Measurements from ENCODE around the gene PTP4A1.

Gene PTP4A1

DNA sequence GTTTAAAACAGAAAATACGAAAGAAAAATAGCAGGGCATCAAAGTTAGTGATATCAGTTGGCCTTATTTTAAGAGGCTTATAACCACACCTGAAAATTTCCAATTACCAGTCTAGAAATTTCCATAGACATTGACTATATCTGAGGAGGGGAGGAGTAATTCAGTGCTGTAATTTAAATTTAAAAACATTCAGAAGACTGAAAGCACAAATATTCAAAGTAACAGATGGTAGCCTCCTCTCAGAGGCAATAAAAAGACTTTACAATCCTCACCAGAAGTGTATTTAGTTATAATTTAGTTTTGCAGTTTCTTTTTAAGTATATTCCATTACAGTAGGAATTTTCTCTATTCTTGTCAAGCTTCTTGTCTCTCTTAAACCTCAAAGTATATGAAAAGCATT lies 18.4 kb upstream of the PTP4A1 start:
- Histone ChIP-seq H3K27ac (ENCODE audit: low read depth, low read length) (no peak overlapping the region), H3K4me1 (ENCODE audit: control insufficient read depth, low read length) (no peaks in the 10 kb centered on the region)

DNA sequence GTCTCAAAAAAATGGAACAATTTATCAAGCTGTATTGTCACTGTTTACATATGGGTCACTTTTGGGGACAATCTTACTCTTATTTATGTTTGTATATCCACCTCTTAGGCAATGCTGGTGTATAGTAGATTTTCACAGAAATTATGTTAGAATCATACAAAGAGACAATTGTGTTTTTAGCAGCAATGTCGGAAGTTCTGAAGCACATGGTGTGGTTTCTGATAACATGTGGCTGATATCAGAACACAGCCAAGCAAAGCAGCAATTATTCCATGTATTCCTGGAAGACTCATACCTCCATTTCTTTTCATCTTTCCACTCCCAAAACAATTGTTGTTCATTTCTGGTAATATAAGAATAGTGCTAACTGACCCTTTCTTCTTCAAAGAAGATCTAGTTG lies 17.5 kb upstream of the PTP4A1 start:
- Histone ChIP-seq H3K9me3 (ENCODE audit: control insufficient read depth, insufficient read depth, low read length) (no peaks in the 10 kb centered on the region), H3K4me2 (ENCODE audit: low read length) (no peak overlapping the region), H3K4me3 (ENCODE audit: low read length) (no peak overlapping the region), H3K4me1 (ENCODE audit: control insufficient read depth, low read length) (no peaks in the 10 kb centered on the region), H3K36me3 (ENCODE audit: control insufficient read depth, low read length) (no peaks in the 10 kb centered on the region), H3K79me2 (ENCODE audit: control insufficient read depth, low read length) (no peaks in the 10 kb centered on the region), H3K27ac (ENCODE audit: low read depth, low read length) (no peak overlapping the region), H3K27me3 (ENCODE audit: control insufficient read depth, low read length) (peaks cover 9% of the 10 kb centered on the region), H4K20me1 (ENCODE audit: control insufficient read depth, insufficient read depth, low read depth, low read length) (no peaks in the 10 kb centered on the region), H3F3A (ENCODE audit: control insufficient read depth, insufficient read depth) (no peaks in the 10 kb centered on the region), H3K9me2 (replicated peaks; ENCODE audit: control insufficient read depth, low read length) (no peaks in the 10 kb centered on the region)
- TF ChIP-seq, protein P1, sequence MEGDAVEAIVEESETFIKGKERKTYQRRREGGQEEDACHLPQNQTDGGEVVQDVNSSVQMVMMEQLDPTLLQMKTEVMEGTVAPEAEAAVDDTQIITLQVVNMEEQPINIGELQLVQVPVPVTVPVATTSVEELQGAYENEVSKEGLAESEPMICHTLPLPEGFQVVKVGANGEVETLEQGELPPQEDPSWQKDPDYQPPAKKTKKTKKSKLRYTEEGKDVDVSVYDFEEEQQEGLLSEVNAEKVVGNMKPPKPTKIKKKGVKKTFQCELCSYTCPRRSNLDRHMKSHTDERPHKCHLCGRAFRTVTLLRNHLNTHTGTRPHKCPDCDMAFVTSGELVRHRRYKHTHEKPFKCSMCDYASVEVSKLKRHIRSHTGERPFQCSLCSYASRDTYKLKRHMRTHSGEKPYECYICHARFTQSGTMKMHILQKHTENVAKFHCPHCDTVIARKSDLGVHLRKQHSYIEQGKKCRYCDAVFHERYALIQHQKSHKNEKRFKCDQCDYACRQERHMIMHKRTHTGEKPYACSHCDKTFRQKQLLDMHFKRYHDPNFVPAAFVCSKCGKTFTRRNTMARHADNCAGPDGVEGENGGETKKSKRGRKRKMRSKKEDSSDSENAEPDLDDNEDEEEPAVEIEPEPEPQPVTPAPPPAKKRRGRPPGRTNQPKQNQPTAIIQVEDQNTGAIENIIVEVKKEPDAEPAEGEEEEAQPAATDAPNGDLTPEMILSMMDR (IDR thresholded peaks at IDR 0.05; ENCODE audit: low read depth, low read length, poor library complexity, severe bottlenecking): no peak
- no peak for TF ChIP-seq EZH2phosphoT487 (IDR thresholded peaks at IDR 0.05; ENCODE audit: borderline replicate concordance, low read length)

More for the DNA sequence above, 18.4 kb upstream of the PTP4A1 start:
- Histone ChIP-seq H3K27me3 (ENCODE audit: control insufficient read depth, low read length) (peaks cover 7% of the 10 kb centered on the region), H3K9me3 (ENCODE audit: control insufficient read depth, insufficient read depth, low read length) (no peaks in the 10 kb centered on the region), H4K20me1 (ENCODE audit: control insufficient read depth, insufficient read depth, low read depth, low read length) (no peaks in the 10 kb centered on the region), H3F3A (ENCODE audit: control insufficient read depth, insufficient read depth) (no peaks in the 10 kb centered on the region), H3K36me3 (ENCODE audit: control insufficient read depth, low read length) (no peaks in the 10 kb centered on the region), H3K4me2 (ENCODE audit: low read length) (no peak overlapping the region), H3K9me2 (replicated peaks; ENCODE audit: control insufficient read depth, low read length) (no peaks in the 10 kb centered on the region), H3K79me2 (ENCODE audit: control insufficient read depth, low read length) (no peaks in the 10 kb centered on the region), H3K4me3 (ENCODE audit: low read length) (no peak overlapping the region)
- TF ChIP-seq EZH2phosphoT487 (IDR thresholded peaks at IDR 0.05; ENCODE audit: borderline replicate concordance, low read length): no peak
- TF ChIP-seq, protein P1 (IDR thresholded peaks at IDR 0.05; ENCODE audit: low read depth, low read length, poor library complexity, severe bottlenecking): no peak

DNA sequence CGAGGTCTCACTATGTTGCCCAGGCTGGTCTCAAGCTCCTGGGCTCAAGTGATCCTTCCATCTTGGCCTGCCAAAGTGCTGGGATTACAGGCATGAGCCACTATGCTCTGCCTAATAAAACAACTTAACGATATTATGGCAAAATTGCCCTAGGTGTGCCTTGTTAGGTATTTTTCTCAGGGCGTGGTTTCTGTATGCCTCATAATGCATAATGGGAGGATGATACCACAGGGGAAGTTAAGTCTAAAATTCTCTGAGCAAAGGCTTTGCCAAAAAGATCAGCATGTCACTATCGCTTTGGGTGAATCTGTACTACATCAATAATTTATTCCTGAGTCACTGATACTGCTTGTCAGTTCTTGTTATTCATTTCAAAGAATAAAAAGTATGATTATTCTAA lies 15.9 kb upstream of the PTP4A1 start:
- TF ChIP-seq, protein P1 (IDR thresholded peaks at IDR 0.05; ENCODE audit: low read depth, low read length, poor library complexity, severe bottlenecking): no peak
- no peak for TF ChIP-seq EZH2phosphoT487 (IDR thresholded peaks at IDR 0.05; ENCODE audit: borderline replicate concordance, low read length)
- H3K79me2 ChIP-seq (ENCODE audit: control insufficient read depth, low read length): no peaks in the 10 kb centered on the region
- H3K4me3 ChIP-seq (ENCODE audit: low read length): no peak overlapping the region
- no peak overlapping the region for H3K27ac ChIP-seq (ENCODE audit: low read depth, low read length)
- no peaks in the 10 kb centered on the region for H3F3A ChIP-seq (ENCODE audit: control insufficient read depth, insufficient read depth)
- H3K9me3 ChIP-seq (ENCODE audit: control insufficient read depth, insufficient read depth, low read length): no peaks in the 10 kb centered on the region
- no peaks in the 10 kb centered on the region for H3K9me2 ChIP-seq (replicated peaks; ENCODE audit: control insufficient read depth, low read length)
- H3K27me3 ChIP-seq (ENCODE audit: control insufficient read depth, low read length): peaks cover 9% of the 10 kb centered on the region
- H3K4me1 ChIP-seq (ENCODE audit: control insufficient read depth, low read length): no peaks in the 10 kb centered on the region
- no peak overlapping the region for H3K4me2 ChIP-seq (ENCODE audit: low read length)
- no peaks in the 10 kb centered on the region for H4K20me1 ChIP-seq (ENCODE audit: control insufficient read depth, insufficient read depth, low read depth, low read length)
- no peaks in the 10 kb centered on the region for H3K36me3 ChIP-seq (ENCODE audit: control insufficient read depth, low read length)

DNA sequence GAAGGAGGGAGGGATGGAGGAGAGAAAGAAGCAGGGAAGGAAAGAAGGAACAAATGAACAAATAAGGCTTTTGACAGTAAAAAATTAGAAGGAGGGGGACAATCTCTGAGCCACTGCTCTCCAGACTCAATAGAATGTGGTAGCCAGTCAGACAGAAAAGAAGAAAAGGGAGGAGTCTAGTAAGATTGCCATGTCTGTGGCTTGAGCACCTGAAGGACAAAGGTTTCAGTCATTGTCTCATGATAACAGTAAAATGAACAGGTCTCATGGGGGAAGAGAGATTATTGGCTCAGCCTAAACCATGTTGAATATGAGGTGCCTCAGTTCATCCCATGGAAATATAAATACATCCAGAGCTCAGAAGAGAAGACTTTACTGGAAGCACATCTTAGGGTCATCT lies 14.0 kb upstream of the PTP4A1 start:
- Histone ChIP-seq H3K9me3 (ENCODE audit: control insufficient read depth, insufficient read depth, low read length) (no peaks in the 10 kb centered on the region), H3K9me2 (replicated peaks; ENCODE audit: control insufficient read depth, low read length) (no peaks in the 10 kb centered on the region), H4K20me1 (ENCODE audit: control insufficient read depth, insufficient read depth, low read depth, low read length) (no peaks in the 10 kb centered on the region), H3K36me3 (ENCODE audit: control insufficient read depth, low read length) (no peaks in the 10 kb centered on the region), H3K79me2 (ENCODE audit: control insufficient read depth, low read length) (no peaks in the 10 kb centered on the region), H3K27me3 (ENCODE audit: control insufficient read depth, low read length) (peaks cover 9% of the 10 kb centered on the region), H3F3A (ENCODE audit: control insufficient read depth, insufficient read depth) (no peaks in the 10 kb centered on the region), H3K4me3 (ENCODE audit: low read length) (no peak overlapping the region), H3K4me1 (ENCODE audit: control insufficient read depth, low read length) (no peaks in the 10 kb centered on the region), H3K27ac (ENCODE audit: low read depth, low read length) (no peak overlapping the region), H3K4me2 (ENCODE audit: low read length) (no peak overlapping the region)
- TF ChIP-seq, protein P1 (IDR thresholded peaks at IDR 0.05; ENCODE audit: low read depth, low read length, poor library complexity, severe bottlenecking): no peak
- no peak for TF ChIP-seq EZH2phosphoT487 (IDR thresholded peaks at IDR 0.05; ENCODE audit: borderline replicate concordance, low read length)
